Measurements from ENCODE around the gene CEMIP. TPM values are rescaled to one million over a fixed set of nuclear protein-coding genes. Genes with fewer than 3 reads are reported as not detected.
A peak's percentile ranks its signal among the peaks of the same experiment; 100 is the strongest.
"Not testable (repeated sequence)": the region's sequence is repeated elsewhere in the genome, so short reads cannot be mapped to it uniquely, and the experiment has no call there.

CEMIP gene
- total and polyA plus RNA-seq, 7 experiments from 2014 or later, result 0.02 TPM; not detected in 6

DNA sequence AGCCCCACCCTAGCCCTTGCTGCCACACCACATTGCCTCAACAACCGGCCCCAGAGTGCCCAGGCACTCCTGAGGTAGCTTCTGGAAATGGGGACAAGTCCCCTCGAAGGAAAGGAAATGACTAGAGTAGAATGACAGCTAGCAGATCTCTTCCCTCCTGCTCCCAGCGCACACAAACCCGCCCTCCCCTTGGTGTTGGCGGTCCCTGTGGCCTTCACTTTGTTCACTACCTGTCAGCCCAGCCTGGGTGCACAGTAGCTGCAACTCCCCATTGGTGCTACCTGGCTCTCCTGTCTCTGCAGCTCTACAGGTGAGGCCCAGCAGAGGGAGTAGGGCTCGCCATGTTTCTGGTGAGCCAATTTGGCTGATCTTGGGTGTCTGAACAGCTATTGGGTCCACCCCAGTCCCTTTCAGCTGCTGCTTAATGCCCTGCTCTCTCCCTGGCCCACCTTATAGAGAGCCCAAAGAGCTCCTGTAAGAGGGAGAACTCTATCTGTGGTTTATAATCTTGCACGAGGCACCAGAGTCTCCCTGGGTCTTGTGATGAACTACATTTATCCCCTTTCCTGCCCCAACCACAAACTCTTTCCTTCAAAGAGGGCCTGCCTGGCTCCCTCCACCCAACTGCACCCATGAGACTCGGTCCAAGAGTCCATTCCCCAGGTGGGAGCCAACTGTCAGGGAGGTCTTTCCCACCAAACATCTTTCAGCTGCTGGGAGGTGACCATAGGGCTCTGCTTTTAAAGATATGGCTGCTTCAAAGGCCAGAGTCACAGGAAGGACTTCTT is 171.3 kb downstream of the CEMIP start:
- CTCF ChIA-PET, result no interaction called here
- no peak overlapping the region for H3K4me3 Mint-ChIP-seq
- no peak for DNase-seq
- no peaks in the 10 kb centered on the region for H3K9me3 Mint-ChIP-seq
- POLR2A ChIA-PET, result no interaction called here
- no peak for ATAC-seq
- intact Hi-C loops (cut with micrococcal nuclease), result no loop called here
- no peaks in the 10 kb centered on the region for H3K27me3 Mint-ChIP-seq
- H3K9me3 ChIP-seq (ENCODE audit: control insufficient read depth in 2 of 3, low read length in 3 of 3), result no peaks in the 10 kb centered on the region
- H3K4me1 Mint-ChIP-seq, result peaks cover 0 to 6% (median 0%) of the 10 kb centered on the region in 7 donors
- no peaks in the 10 kb centered on the region for H3K4me1 ChIP-seq (ENCODE audit: control insufficient read depth in 2 of 2, insufficient read depth in 2 of 2, low read length in 2 of 2)
- H3K27ac Mint-ChIP-seq, result peak overlapping the region in 1 of 9 donors; percentile 11
- H3K36me3 ChIP-seq (ENCODE audit: control insufficient read depth in 2 of 3, insufficient read depth in 3 of 3, low read length in 3 of 3), result peaks cover 5 to 87% (median 14%) of the 10 kb centered on the region in 3 experiments
- peaks cover 17 to 79% (median 56%) of the 10 kb centered on the region in 5 donors for H3K36me3 Mint-ChIP-seq
- H3K27ac ChIP-seq (ENCODE audit: low read depth, low read length), result no peak overlapping the region
- no peaks in the 10 kb centered on the region for H3K27me3 ChIP-seq (ENCODE audit: control insufficient read depth in 2 of 2, insufficient read depth in 2 of 2, low read length in 2 of 2)
- H3K4me3 ChIP-seq (ENCODE audit: low read length), result no peak overlapping the region

DNA sequence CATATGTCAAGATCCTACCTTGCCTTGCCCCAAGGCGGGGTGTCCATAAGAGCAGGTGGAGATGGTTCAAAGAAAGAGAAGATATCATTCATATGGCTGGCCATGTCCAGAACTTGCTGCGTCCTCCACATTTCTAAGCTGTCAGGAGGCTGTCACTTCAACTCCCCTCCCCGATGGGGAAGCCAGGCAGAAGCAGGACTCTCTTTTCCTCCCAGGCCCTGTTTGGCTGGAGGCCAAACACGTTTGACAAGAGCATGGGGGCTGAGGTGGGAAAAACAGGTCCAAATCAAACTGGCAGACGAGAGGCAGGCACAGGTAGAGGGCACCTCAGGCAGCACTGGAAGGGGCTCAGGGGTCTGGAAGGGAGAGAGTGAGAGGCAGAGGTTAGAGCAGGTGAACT is 172.8 kb downstream of the CEMIP start:
- intact Hi-C loops (cut with micrococcal nuclease), result no loop called here
- H3K27me3 Mint-ChIP-seq, result no peaks in the 10 kb centered on the region
- H3K4me3 Mint-ChIP-seq, result no peak overlapping the region
- POLR2A ChIA-PET, result no interaction called here
- H3K27ac Mint-ChIP-seq, result no peak overlapping the region
- no peaks in the 10 kb centered on the region for H3K9me3 Mint-ChIP-seq
- peaks cover 17 to 74% (median 55%) of the 10 kb centered on the region in 5 donors for H3K36me3 Mint-ChIP-seq
- Histone ChIP-seq H3K27ac (ENCODE audit: low read depth, low read length) (no peak overlapping the region), H3K9me3 (ENCODE audit: control insufficient read depth in 2 of 3, low read length in 3 of 3) (no peaks in the 10 kb centered on the region), H3K4me1 (ENCODE audit: control insufficient read depth in 2 of 2, insufficient read depth in 2 of 2, low read length in 2 of 2) (no peaks in the 10 kb centered on the region), H3K4me3 (ENCODE audit: low read length) (no peak overlapping the region), H3K27me3 (ENCODE audit: control insufficient read depth in 2 of 2, insufficient read depth in 2 of 2, low read length in 2 of 2) (no peaks in the 10 kb centered on the region), H3K36me3 (ENCODE audit: control insufficient read depth in 2 of 3, insufficient read depth in 3 of 3, low read length in 3 of 3) (peaks cover 5 to 73% (median 14%) of the 10 kb centered on the region in 3 experiments)
- CTCF ChIA-PET, result no interaction called here
- DNase-seq, result no peak
- ATAC-seq, result no peak
- peaks cover 0 to 7% (median 0%) of the 10 kb centered on the region in 7 donors for H3K4me1 Mint-ChIP-seq

DNA sequence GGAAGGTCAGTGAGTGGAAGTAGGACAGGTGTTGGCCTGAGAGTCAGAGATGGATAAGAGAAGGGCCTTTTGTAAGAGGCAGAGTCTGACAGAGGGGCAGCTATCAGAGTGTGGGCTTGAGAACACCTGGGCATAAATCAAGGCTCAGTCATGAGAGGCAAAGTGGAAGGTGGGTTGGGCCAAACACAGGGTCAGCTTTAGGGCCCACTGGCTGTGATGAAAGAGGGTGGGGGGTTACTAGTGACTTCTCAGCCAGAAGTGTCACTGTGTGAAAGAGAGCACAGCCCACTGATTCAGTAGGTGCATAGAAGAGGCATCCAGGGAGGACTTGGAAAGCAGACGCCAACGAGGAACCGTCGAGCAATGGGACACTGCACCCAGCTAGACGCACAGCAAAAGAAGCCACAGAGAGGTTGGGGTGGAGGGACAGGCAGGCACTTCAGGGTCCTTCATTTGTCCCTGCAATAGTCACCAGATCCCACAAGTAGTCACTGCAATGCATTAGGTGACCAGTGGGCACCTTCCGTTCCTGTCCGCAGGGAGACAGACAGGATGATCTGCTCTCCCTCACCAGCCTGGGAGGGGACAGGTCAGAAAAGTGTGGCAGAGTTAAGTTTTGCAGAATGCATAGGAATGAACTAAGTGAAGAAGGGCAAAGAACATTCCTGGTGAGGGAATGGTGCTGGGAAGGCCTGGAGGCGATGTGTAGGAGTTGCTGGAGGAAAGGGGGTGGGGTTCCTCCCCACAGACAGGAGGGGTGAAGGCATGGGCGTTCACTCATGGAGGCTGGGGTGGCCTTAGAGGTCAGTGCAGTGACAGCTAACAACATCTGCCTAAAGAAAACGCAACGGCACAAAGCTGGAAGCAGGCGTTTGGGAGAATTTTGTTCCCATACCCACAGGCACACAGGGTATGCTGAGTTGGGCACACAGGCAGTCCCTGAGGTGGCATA is 174.1 kb downstream of the CEMIP start:
- Histone ChIP-seq H3K27ac (ENCODE audit: low read depth, low read length) (no peak overlapping the region), H3K9me3 (ENCODE audit: control insufficient read depth in 2 of 3, low read length in 3 of 3) (no peaks in the 10 kb centered on the region), H3K27me3 (ENCODE audit: control insufficient read depth in 2 of 2, insufficient read depth in 2 of 2, low read length in 2 of 2) (no peaks in the 10 kb centered on the region), H3K4me1 (ENCODE audit: control insufficient read depth in 2 of 2, insufficient read depth in 2 of 2, low read length in 2 of 2) (no peaks in the 10 kb centered on the region), H3K4me3 (ENCODE audit: low read length) (no peak overlapping the region), H3K36me3 (ENCODE audit: control insufficient read depth in 2 of 3, insufficient read depth in 3 of 3, low read length in 3 of 3) (peaks cover 0 to 61% (median 11%) of the 10 kb centered on the region in 3 experiments)
- ATAC-seq (no peak), DNase-seq (no peak)
- intact Hi-C loops (cut with micrococcal nuclease), result no loop called here
- CTCF ChIA-PET, result interaction anchor here (0.6 to 1.0 kb wide), 2 partner anchors 17 to 497 kb away, joined by 3 to 5 read pairs; no protein-coding TSS in a partner anchor
- no peaks in the 10 kb centered on the region for H3K27me3 Mint-ChIP-seq
- H3K27ac Mint-ChIP-seq, result peak overlapping the region in 1 of 9 donors; percentile 49
- H3K36me3 Mint-ChIP-seq, result peaks cover 14 to 71% (median 48%) of the 10 kb centered on the region in 5 donors
- POLR2A ChIA-PET, result no interaction called here
- peaks cover 0 to 13% (median 0%) of the 10 kb centered on the region in 7 donors for H3K4me1 Mint-ChIP-seq
- no peak overlapping the region for H3K4me3 Mint-ChIP-seq
- no peaks in the 10 kb centered on the region for H3K9me3 Mint-ChIP-seq

DNA sequence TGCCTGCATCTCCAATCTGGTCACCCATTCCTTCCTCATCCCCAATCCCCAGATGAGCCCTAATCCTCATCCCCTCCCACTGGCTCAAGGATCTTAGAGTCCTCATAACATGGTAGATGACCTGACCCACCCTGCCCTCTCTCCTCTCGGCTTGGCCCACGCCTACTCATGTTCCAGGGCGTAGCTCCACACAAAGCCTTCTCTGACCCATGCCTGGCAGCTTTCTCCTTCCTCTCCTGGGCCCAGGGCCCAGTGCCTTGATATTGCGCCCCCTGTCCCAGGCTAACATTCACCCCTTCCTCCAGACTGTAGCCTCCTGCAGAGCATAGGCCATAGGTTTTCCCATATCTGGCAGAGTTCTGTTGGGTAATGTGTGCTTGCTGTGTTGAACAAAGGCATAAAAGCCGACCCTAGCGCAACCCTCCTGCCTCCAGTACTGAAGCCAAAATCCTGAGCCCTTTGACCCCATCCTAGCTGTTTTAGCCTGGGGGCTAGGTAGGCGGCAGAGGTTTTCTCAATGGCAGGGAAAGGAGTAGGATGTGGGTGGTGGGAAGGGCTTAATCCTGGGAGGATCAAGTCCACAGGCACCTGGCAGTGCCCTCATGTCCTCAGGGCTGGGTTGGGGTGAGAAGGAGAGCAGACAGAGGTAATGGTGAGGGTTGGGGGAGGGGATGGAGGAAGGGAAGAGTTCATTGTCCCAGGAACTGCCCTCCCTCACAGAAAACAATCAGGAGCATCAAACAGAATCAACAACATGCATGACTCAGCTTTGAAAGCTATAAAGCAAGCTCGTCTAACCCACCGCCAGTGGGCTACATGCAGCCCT is 175.0 kb downstream of the CEMIP start:
- Mint-ChIP-seq H3K4me3 (no peak overlapping the region), H3K4me1 (peaks cover 0 to 13% (median 4%) of the 10 kb centered on the region in 7 donors), H3K27ac (peak overlapping the region in 1 of 9 donors; percentile 72), H3K36me3 (peaks cover 20 to 71% (median 51%) of the 10 kb centered on the region in 5 donors), H3K27me3 (no peaks in the 10 kb centered on the region), H3K9me3 (no peaks in the 10 kb centered on the region)
- ATAC-seq, result no peak
- Histone ChIP-seq H3K4me1 (ENCODE audit: control insufficient read depth in 2 of 2, insufficient read depth in 2 of 2, low read length in 2 of 2) (no peaks in the 10 kb centered on the region), H3K27me3 (ENCODE audit: control insufficient read depth in 2 of 2, insufficient read depth in 2 of 2, low read length in 2 of 2) (no peaks in the 10 kb centered on the region), H3K27ac (ENCODE audit: low read depth, low read length) (no peak overlapping the region), H3K9me3 (ENCODE audit: control insufficient read depth in 2 of 3, low read length in 3 of 3) (no peaks in the 10 kb centered on the region), H3K36me3 (ENCODE audit: control insufficient read depth in 2 of 3, insufficient read depth in 3 of 3, low read length in 3 of 3) (peaks cover 0 to 61% (median 4%) of the 10 kb centered on the region in 3 experiments), H3K4me3 (ENCODE audit: low read length) (no peak overlapping the region)
- intact Hi-C loops (cut with micrococcal nuclease), result no loop called here
- CTCF ChIA-PET, result no interaction called here
- no peak for DNase-seq
- POLR2A ChIA-PET, result no interaction called here

DNA sequence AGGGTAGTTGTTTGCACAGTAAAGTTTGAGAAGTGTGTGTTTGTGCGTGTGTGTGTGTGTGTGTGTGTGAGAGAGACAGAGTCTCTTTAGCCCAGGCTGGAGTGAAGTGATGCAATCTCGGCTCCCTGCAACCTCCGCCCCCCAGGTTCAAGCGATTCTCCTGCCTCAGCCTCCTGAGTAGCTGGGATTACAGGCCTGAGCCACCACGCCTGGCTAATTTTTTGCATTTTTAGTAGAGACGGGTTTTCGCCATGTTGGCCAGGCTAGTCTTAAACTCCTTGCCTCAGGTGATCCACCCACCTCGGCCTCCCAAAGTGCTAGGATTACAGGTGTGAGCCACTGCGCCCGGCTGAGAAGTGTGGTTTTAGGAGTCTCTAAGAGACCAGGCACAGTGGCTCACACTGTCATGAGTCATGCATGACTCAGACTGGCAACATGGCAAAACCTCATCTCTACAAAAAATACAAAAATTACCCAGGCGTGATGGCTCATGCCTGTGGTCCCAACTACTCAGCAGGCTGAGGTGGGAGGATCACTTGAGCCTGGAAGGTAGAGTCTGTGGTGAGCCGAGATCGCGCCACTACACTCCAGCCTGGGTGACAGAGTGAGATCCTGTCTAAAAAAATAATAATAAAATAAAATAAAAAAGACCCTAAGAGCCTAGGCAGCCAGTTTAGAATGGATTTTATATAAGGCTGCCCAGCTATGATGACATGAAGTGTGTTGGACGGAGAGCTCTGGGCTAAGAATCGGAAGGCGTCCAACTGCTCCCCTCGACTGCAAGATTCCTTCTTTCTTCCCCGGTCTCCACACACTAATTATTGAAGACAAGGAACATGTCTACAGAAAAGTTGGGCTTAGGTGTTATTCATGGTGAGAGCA is 176.6 kb downstream of the CEMIP start:
- H3K27me3 ChIP-seq (ENCODE audit: control insufficient read depth in 2 of 2, insufficient read depth in 2 of 2, low read length in 2 of 2); H3K9me3 ChIP-seq (ENCODE audit: control insufficient read depth in 2 of 3, low read length in 3 of 3); intact Hi-C loops (cut with micrococcal nuclease); H3K4me3 Mint-ChIP-seq; H3K27me3 Mint-ChIP-seq; H3K4me1 ChIP-seq (ENCODE audit: control insufficient read depth in 2 of 2, insufficient read depth in 2 of 2, low read length in 2 of 2); H3K4me3 ChIP-seq (ENCODE audit: low read length); POLR2A ChIA-PET; H3K9me3 Mint-ChIP-seq; H3K27ac ChIP-seq (ENCODE audit: low read depth, low read length): not testable (repeated sequence)
- peak; percentile 75 for ATAC-seq
- peaks cover 0 to 14% (median 4%) of the 10 kb centered on the region in 7 donors for H3K4me1 Mint-ChIP-seq
- CTCF ChIA-PET, result interaction anchor here (0.5 kb wide), 1 partner anchor 17 kb away, joined by 4 read pairs; no protein-coding TSS in a partner anchor
- H3K36me3 ChIP-seq (ENCODE audit: control insufficient read depth in 2 of 3, insufficient read depth in 3 of 3, low read length in 3 of 3), result peaks cover 0 to 57% (median 3%) of the 10 kb centered on the region in 3 experiments
- peak in 1 of 9 donors; percentile 52 for DNase-seq
- H3K27ac Mint-ChIP-seq, result peak overlapping the region in 1 of 9 donors; percentile 46
- H3K36me3 Mint-ChIP-seq, result peaks cover 18 to 74% (median 49%) of the 10 kb centered on the region in 5 donors

Measured in naive thymus-derived CD4-positive, alpha-beta T cell (primary cell).